NCI-H82 treated with DMSO at 0.1 percent for 48 hours (cell line): Measurements from ENCODE around the gene SLC6A19.
"Not testable (repeated sequence)": the region's sequence is repeated elsewhere in the genome, so short reads cannot be mapped to it uniquely, and the experiment has no call there.

Experiments used
- DNase-seq: peaks from one replicate; lab custom pipeline; 2025; ENCODE audit not compliant: unreplicated experiment; lab: John Stamatoyannopoulos, UW

Gene SLC6A19

GRCh38 chr5:1261643-1262042, 60.2 kb downstream of the SLC6A19 start:
- no peak for DNase-seq

- no peak for DNase-seq
Measured at GRCh38 chr5:1262381-1262780, 61.0 kb downstream of the SLC6A19 start.

GRCh38 chr5:1264211-1264610, 62.8 kb downstream of the SLC6A19 start:
- DNase-seq = no peak

GRCh38 chr5:1265026-1265425, 63.6 kb downstream of the SLC6A19 start:
- no peak for DNase-seq

- DNase-seq = no peak
Measured at GRCh38 chr5:1265461-1266455, 64.4 kb downstream of the SLC6A19 start.

GRCh38 chr5:1266791-1267190, 65.4 kb downstream of the SLC6A19 start:
- no peak for DNase-seq

GRCh38 chr5:1267464-1267863, 66.1 kb downstream of the SLC6A19 start:
- DNase-seq = not testable (repeated sequence)

GRCh38 chr5:1268056-1268455, 66.7 kb downstream of the SLC6A19 start:
- DNase-seq = no peak

- DNase-seq = no peak
Measured at GRCh38 chr5:1268666-1269065, 67.3 kb downstream of the SLC6A19 start.

- DNase-seq = no peak
Measured at GRCh38 chr5:1270426-1270825, 69.0 kb downstream of the SLC6A19 start.

- no peak for DNase-seq
Measured at GRCh38 chr5:1270933-1271914, 69.8 kb downstream of the SLC6A19 start.

- DNase-seq = no peak
Measured at GRCh38 chr5:1272201-1272600, 70.8 kb downstream of the SLC6A19 start.

GRCh38 chr5:1273745-1274144, 72.3 kb downstream of the SLC6A19 start:
- DNase-seq = no peak

GRCh38 chr5:1274471-1274870, 73.1 kb downstream of the SLC6A19 start:
- no peak for DNase-seq
